ENCODE data around the gene PARD3.

Gene PARD3

DNA sequence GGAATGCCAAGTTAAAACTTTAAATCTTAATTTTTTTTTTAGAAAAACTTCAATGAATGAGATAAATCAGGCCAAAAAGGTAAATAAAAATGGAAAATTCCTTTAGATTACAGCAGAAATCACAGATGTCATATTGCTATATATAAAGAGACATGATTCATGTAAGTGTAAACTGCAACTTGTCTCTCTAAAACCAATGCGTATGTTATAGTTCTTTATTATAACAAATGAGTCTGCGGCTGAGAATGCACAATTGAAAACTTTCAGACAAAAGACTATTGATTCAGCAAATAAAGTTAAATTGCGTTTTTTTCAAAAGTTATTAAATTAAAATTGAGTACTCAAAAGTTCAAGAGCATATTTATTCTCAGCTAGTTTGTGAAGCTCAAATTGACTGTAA is 425.3 kb downstream of the PARD3 start:
- no peaks in the 10 kb centered on the region for H3K27me3 ChIP-seq (ENCODE audit: insufficient read depth, poor library complexity, severe bottlenecking)
- no peak for ATAC-seq (ENCODE audit: low read depth)
- no peak overlapping the region for H3K27ac ChIP-seq (ENCODE audit: poor library complexity, severe bottlenecking)
- no peaks in the 10 kb centered on the region; the same call in 1 of the 2 replicates for H3K36me3 ChIP-seq (ENCODE audit: low read depth)
- H3K4me3 ChIP-seq (ENCODE audit: severe bottlenecking): no peak overlapping the region
- no peaks in the 10 kb centered on the region for H3K4me1 ChIP-seq (ENCODE audit: insufficient read depth, poor library complexity, severe bottlenecking)
- TF ChIP-seq, protein P1, sequence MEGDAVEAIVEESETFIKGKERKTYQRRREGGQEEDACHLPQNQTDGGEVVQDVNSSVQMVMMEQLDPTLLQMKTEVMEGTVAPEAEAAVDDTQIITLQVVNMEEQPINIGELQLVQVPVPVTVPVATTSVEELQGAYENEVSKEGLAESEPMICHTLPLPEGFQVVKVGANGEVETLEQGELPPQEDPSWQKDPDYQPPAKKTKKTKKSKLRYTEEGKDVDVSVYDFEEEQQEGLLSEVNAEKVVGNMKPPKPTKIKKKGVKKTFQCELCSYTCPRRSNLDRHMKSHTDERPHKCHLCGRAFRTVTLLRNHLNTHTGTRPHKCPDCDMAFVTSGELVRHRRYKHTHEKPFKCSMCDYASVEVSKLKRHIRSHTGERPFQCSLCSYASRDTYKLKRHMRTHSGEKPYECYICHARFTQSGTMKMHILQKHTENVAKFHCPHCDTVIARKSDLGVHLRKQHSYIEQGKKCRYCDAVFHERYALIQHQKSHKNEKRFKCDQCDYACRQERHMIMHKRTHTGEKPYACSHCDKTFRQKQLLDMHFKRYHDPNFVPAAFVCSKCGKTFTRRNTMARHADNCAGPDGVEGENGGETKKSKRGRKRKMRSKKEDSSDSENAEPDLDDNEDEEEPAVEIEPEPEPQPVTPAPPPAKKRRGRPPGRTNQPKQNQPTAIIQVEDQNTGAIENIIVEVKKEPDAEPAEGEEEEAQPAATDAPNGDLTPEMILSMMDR (IDR thresholded peaks at IDR 0.05; ENCODE audit: poor library complexity, severe bottlenecking): no peak
- DNase-seq (ENCODE audit: low spot score): no peak
- no peaks in the 10 kb centered on the region for H3K9me3 ChIP-seq (ENCODE audit: severe bottlenecking)

DNA sequence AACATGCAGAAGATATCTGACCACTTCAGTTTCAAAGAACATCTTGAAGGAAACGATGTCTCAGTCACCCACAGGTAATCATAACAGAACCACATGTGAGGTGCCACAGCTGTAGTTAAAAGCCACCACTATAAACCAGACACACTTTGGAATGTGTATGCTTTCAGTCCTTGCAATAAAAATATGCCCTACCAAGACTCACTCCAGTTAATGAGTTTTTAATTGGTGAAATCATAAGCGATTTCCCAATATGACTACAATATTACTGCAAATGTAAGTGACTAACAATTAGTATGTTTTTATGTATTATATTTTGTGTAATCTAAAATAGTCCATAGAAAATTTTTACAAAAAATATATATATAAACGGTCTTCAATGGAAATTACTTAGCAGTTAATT is 428.2 kb downstream of the PARD3 start:
- Histone ChIP-seq H3K27me3 (ENCODE audit: insufficient read depth, poor library complexity, severe bottlenecking) (no peaks in the 10 kb centered on the region), H3K9me3 (ENCODE audit: severe bottlenecking) (no peaks in the 10 kb centered on the region), H3K36me3 (ENCODE audit: low read depth) (peaks cover 15% of the 10 kb centered on the region), H3K4me1 (ENCODE audit: insufficient read depth, poor library complexity, severe bottlenecking) (no peaks in the 10 kb centered on the region), H3K27ac (ENCODE audit: poor library complexity, severe bottlenecking) (no peak overlapping the region), H3K4me3 (ENCODE audit: severe bottlenecking) (no peak overlapping the region)
- ATAC-seq (ENCODE audit: low read depth) (no peak), DNase-seq (ENCODE audit: low spot score) (no peak)
- TF ChIP-seq, protein P1 (IDR thresholded peaks at IDR 0.05; ENCODE audit: poor library complexity, severe bottlenecking): no peak

DNA sequence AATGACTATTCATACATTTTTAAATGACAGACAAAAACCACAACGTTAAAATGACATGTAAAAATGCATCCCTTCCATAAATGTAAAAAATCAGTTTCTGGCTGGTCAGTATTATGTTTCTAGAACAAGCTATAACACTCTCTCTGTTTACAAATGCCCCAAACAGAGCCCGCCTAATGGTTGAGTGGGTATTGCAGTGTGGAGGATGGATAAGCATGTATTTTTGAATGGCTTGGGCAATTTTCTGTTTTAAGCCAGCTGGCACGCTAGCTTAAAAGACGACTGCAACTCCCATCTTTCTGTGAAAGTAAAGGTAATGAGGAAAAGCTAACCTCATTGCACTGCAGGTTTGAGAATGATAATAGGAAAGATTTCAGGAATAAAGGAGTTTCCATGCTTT is 430.7 kb downstream of the PARD3 start:
- H3K36me3 ChIP-seq (ENCODE audit: low read depth): peaks cover 24% of the 10 kb centered on the region
- TF ChIP-seq, protein P1 (IDR thresholded peaks at IDR 0.05; ENCODE audit: poor library complexity, severe bottlenecking): no peak
- H3K4me3 ChIP-seq (ENCODE audit: severe bottlenecking): no peak overlapping the region
- no peaks in the 10 kb centered on the region for H3K9me3 ChIP-seq (ENCODE audit: severe bottlenecking)
- ATAC-seq (ENCODE audit: low read depth) (no peak), DNase-seq (ENCODE audit: low spot score) (no peak)
- no peaks in the 10 kb centered on the region for H3K4me1 ChIP-seq (ENCODE audit: insufficient read depth, poor library complexity, severe bottlenecking)
- H3K27ac ChIP-seq (ENCODE audit: poor library complexity, severe bottlenecking): no peak overlapping the region
- H3K27me3 ChIP-seq (ENCODE audit: insufficient read depth, poor library complexity, severe bottlenecking): peaks cover 3% of the 10 kb centered on the region

DNA sequence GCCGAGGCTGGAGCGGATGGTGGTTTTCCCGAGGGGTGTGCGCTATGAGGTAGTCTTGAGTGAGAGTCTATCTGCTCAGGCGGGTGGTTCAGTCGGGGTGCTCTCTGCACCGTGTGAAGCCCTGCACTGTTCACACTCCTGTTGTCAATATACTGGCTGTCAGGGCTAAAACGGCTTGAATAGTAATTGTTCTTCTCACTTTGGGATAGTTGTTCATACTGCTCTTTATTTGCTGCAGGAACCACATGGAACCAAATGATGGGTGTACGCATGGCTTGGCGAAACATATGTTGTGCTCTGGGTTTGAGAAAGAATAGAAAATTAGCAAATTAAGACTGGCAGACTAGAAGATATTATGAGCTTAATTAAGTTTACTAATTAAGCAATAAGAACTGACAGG is 432.5 kb downstream of the PARD3 start:
- no peak overlapping the region for H3K27ac ChIP-seq (ENCODE audit: poor library complexity, severe bottlenecking)
- no peak for ATAC-seq (ENCODE audit: low read depth)
- H3K4me3 ChIP-seq (ENCODE audit: severe bottlenecking): no peak overlapping the region
- DNase-seq (ENCODE audit: low spot score): no peak
- no peaks in the 10 kb centered on the region for H3K9me3 ChIP-seq (ENCODE audit: severe bottlenecking)
- no peaks in the 10 kb centered on the region for H3K4me1 ChIP-seq (ENCODE audit: insufficient read depth, poor library complexity, severe bottlenecking)
- H3K36me3 ChIP-seq (ENCODE audit: low read depth): peaks cover 30% of the 10 kb centered on the region
- TF ChIP-seq, protein P1 (IDR thresholded peaks at IDR 0.05; ENCODE audit: poor library complexity, severe bottlenecking): no peak
- peaks cover 4% of the 10 kb centered on the region for H3K27me3 ChIP-seq (ENCODE audit: insufficient read depth, poor library complexity, severe bottlenecking)

DNA sequence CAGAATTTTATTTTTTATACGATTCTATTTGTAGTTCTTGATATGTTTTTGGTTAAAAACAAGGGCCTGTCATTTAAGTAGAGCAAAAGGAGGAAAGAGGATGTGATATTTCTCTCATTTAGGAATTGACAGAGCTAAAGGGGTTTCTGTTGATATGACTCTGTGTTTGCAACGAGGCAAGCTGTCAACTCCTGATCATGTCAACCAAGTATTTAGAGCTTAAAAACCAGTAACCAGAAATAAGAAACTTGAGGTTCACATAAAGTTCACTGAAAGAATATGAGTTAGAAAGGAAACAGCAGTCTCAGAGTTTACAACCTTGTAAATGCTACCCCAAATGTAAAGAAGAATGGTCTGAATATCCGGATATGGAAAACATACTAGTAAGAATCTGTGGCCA is 434.2 kb downstream of the PARD3 start:
- no peak for ATAC-seq (ENCODE audit: low read depth)

More for the DNA sequence above, 434.2 kb downstream of the PARD3 start:
- peaks cover 37% of the 10 kb centered on the region for H3K36me3 ChIP-seq (ENCODE audit: low read depth)
- H3K9me3 ChIP-seq (ENCODE audit: severe bottlenecking): no peaks in the 10 kb centered on the region
- H3K27me3 ChIP-seq (ENCODE audit: insufficient read depth, poor library complexity, severe bottlenecking): peaks cover 4% of the 10 kb centered on the region
- TF ChIP-seq, protein P1 (IDR thresholded peaks at IDR 0.05; ENCODE audit: poor library complexity, severe bottlenecking): no peak
- DNase-seq (ENCODE audit: low spot score): no peak
- H3K27ac ChIP-seq (ENCODE audit: poor library complexity, severe bottlenecking): no peak overlapping the region
- no peak overlapping the region for H3K4me3 ChIP-seq (ENCODE audit: severe bottlenecking)
- H3K4me1 ChIP-seq (ENCODE audit: insufficient read depth, poor library complexity, severe bottlenecking): no peaks in the 10 kb centered on the region
